Heart left ventricle (tissue), 13 donors: Measurements from ENCODE around the gene COBL.

Experiments used
- POLR2A ChIP-seq, 2 donors: fragments of 450-650 bp; IDR thresholded peaks; one replicate each; pipeline ENCODE4 v1.6.1; 2017; ENCODE audit warnings: antibody characterized with exemption in 2 of 2, mild to moderate bottlenecking in 2 of 2, moderate library complexity in 2 of 2
- TF ChIP-seq, protein P1 (sequence below), 12 donors: fragments of 200-600 bp; sonication (generic) in 4 of 12; IDR thresholded peaks; one replicate each; pipeline versions ENCODE4 v1.5.0 to v1.8.0; 2018 to 2022; ENCODE audit warnings: antibody characterized with exemption in 12 of 12, mild to moderate bottlenecking in 5 of 12
- donor health status: ischemic (EF 13 %, LVEDD 7.1; RV severe dilation, severe dysfunction).
- donor health status: DM: no; HTN: yes; CAD: no.
- donor health status: DM: no; HTN: no; CAD: no.
- donor health status: ischemic (EF 25% LVEDD 6.9; RV normal size, moderate dysfunction).
- donor health status: ischemic (EF 25% LVEDD 5.7; RV mildly dilated, moderate dysfunction).
- donor health status: ischemic (EF 35%, LVEDD 5.7; RV mildly dilated, moderate dysfunction).
- donor health status: nonischemic (EF 11% LVEDD 7.7; RV severe dilation, severe dysfunction).
- donor health status: DM: yes; HTN: yes; CAD: no.
- donor health status: PGD.
- donor health status: ischemic (EF 29% LVEDD 5.4; RV normal size, mild dysfunction).
- donor health status: nonischemic (EF 23%, LVEDD 6.1; RV moderate dilation, normal function).

DNA sequence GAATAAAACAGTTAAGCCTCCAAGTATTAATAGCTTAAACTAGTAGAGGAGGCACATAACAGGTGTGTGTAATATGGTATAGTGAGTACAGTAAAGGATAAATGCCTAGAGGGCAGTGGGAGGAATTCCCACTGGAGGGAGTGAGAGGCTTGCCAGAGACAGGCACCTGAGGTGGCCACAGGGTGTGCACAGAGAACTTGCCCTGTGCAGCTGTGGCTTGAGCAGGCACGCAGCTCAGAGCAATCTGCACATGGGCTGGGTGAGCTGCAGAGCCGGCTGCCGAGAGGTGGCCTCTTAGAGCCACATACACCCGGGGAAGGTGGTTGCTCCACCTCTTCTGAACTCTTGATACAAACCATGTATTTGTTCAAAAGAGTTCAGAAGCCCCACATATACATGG, 237.1 kb downstream of the COBL start:
- TF ChIP-seq, protein P1, sequence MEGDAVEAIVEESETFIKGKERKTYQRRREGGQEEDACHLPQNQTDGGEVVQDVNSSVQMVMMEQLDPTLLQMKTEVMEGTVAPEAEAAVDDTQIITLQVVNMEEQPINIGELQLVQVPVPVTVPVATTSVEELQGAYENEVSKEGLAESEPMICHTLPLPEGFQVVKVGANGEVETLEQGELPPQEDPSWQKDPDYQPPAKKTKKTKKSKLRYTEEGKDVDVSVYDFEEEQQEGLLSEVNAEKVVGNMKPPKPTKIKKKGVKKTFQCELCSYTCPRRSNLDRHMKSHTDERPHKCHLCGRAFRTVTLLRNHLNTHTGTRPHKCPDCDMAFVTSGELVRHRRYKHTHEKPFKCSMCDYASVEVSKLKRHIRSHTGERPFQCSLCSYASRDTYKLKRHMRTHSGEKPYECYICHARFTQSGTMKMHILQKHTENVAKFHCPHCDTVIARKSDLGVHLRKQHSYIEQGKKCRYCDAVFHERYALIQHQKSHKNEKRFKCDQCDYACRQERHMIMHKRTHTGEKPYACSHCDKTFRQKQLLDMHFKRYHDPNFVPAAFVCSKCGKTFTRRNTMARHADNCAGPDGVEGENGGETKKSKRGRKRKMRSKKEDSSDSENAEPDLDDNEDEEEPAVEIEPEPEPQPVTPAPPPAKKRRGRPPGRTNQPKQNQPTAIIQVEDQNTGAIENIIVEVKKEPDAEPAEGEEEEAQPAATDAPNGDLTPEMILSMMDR (IDR thresholded peaks at IDR 0.05), result no peak
- no peak for TF ChIP-seq POLR2A (IDR thresholded peaks at IDR 0.05)
